ENCODE measurements around the gene GNB1L.

Gene GNB1L

DNA sequence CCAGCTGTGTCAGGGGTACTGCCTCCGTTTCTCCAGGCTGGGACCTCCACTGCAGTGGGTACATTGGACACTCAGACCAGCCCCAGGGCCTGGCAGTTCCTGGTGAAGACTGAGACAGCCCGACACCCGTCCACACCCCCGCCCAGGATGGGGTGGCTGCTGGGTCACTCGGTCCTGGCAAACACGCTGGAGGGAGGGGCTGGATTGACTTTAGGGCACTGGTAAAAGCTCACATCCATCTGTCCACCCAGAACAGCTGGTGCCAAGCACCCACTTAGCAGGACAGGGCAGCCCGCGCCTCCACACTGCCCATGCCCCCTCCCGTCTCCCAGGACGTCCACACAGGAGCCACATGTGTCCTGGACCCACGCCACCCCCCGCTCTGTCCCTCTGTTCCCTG is 104.8 kb downstream of the GNB1L start:
- no peak overlapping the region for H3K27ac ChIP-seq (replicated peaks)
- no peak for DNase-seq (ENCODE audit: low read depth in 1 of 2, low spot score in 1 of 2)
- H3K4me3 ChIP-seq (replicated peaks; ENCODE audit: insufficient read depth, low read length): no peak overlapping the region
- TF ChIP-seq POLR2AphosphoS5 (IDR thresholded peaks at IDR 0.05; ENCODE audit: low read depth): no peak
- TF ChIP-seq SPI1 (IDR thresholded peaks at IDR 0.05; ENCODE audit: borderline replicate concordance, low read depth): no peak
- no peak for TF ChIP-seq GABPA (IDR thresholded peaks at IDR 0.05; ENCODE audit: low read depth)
- TF ChIP-seq, protein P1, sequence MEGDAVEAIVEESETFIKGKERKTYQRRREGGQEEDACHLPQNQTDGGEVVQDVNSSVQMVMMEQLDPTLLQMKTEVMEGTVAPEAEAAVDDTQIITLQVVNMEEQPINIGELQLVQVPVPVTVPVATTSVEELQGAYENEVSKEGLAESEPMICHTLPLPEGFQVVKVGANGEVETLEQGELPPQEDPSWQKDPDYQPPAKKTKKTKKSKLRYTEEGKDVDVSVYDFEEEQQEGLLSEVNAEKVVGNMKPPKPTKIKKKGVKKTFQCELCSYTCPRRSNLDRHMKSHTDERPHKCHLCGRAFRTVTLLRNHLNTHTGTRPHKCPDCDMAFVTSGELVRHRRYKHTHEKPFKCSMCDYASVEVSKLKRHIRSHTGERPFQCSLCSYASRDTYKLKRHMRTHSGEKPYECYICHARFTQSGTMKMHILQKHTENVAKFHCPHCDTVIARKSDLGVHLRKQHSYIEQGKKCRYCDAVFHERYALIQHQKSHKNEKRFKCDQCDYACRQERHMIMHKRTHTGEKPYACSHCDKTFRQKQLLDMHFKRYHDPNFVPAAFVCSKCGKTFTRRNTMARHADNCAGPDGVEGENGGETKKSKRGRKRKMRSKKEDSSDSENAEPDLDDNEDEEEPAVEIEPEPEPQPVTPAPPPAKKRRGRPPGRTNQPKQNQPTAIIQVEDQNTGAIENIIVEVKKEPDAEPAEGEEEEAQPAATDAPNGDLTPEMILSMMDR (IDR thresholded peaks at IDR 0.05; ENCODE audit: insufficient read depth, low read length): no peak
- TF ChIP-seq, protein P2, sequence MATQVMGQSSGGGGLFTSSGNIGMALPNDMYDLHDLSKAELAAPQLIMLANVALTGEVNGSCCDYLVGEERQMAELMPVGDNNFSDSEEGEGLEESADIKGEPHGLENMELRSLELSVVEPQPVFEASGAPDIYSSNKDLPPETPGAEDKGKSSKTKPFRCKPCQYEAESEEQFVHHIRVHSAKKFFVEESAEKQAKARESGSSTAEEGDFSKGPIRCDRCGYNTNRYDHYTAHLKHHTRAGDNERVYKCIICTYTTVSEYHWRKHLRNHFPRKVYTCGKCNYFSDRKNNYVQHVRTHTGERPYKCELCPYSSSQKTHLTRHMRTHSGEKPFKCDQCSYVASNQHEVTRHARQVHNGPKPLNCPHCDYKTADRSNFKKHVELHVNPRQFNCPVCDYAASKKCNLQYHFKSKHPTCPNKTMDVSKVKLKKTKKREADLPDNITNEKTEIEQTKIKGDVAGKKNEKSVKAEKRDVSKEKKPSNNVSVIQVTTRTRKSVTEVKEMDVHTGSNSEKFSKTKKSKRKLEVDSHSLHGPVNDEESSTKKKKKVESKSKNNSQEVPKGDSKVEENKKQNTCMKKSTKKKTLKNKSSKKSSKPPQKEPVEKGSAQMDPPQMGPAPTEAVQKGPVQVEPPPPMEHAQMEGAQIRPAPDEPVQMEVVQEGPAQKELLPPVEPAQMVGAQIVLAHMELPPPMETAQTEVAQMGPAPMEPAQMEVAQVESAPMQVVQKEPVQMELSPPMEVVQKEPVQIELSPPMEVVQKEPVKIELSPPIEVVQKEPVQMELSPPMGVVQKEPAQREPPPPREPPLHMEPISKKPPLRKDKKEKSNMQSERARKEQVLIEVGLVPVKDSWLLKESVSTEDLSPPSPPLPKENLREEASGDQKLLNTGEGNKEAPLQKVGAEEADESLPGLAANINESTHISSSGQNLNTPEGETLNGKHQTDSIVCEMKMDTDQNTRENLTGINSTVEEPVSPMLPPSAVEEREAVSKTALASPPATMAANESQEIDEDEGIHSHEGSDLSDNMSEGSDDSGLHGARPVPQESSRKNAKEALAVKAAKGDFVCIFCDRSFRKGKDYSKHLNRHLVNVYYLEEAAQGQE (IDR thresholded peaks at IDR 0.05; ENCODE audit: insufficient replicate concordance, low read depth): no peak
- peaks cover 12% of the 10 kb centered on the region for H3K27me3 ChIP-seq (ENCODE audit: insufficient read depth, poor library complexity, severe bottlenecking)

DNA sequence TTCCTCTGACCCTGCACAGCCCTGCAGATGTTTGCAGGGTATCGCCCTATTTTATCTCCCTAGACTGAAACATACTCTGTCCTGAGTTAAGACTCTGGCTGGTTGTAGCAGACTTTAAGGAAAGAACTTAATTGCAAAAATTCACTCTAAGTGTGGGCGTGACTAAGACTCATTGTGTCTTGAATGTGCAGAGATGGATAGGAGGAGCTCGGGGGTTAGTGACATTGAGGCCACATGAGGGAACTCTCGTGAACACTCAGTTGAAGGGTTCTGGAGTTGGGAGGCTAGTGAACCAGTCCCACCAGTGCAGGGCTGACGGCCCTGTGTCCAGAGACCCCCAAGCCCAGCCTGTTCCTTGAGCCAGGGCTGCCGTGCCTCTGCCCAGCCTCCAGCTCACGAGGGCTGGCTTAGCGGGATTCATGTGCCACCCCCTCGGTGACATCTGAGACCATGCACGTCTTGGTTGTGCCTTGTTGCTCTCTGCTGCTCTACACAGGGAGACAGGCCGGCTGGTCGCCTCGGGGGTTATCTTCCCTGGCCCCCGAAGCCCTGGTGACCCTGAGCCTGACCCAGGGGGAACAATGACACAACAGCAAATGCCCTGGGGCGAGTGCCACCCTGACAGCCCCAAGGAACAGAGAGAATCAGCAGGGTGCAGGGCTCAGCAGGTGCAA is 105.5 kb downstream of the GNB1L start:
- no peak overlapping the region for H3K4me3 ChIP-seq (replicated peaks; ENCODE audit: insufficient read depth, low read length)
- no peak overlapping the region for H3K27ac ChIP-seq (replicated peaks)
- no peak for DNase-seq (ENCODE audit: low read depth in 1 of 2, low spot score in 1 of 2)
- TF ChIP-seq, protein P1 (IDR thresholded peaks at IDR 0.05; ENCODE audit: insufficient read depth, low read length): no peak
- TF ChIP-seq, protein P2 (IDR thresholded peaks at IDR 0.05; ENCODE audit: insufficient replicate concordance, low read depth): no peak
- no peak for TF ChIP-seq POLR2AphosphoS5 (IDR thresholded peaks at IDR 0.05; ENCODE audit: low read depth)
- no peak for TF ChIP-seq GABPA (IDR thresholded peaks at IDR 0.05; ENCODE audit: low read depth)
- peaks cover 4% of the 10 kb centered on the region for H3K27me3 ChIP-seq (ENCODE audit: insufficient read depth, poor library complexity, severe bottlenecking)

DNA sequence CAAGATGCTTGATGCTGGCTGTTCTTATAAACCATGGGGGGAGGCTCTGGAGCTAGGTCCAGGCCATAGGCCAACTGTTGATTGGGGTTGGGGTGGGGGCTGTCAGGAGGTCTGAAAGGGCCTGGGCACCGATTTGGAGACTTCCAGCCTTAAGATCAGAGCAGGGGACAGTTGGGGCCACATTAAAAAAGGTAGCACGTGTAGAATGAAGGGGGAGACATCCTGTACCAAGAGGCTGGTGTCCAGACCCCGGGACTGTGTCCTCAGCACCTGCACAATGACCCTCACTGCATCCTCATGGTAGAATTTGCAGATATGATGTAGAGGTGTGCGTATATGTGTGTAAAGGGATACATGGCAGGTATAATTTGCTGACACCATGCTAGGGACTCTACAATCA is 106.5 kb downstream of the GNB1L start:
- Histone ChIP-seq H3K4me3 (replicated peaks; ENCODE audit: insufficient read depth, low read length) (no peak overlapping the region), H3K27me3 (ENCODE audit: insufficient read depth, poor library complexity, severe bottlenecking) (no peaks in the 10 kb centered on the region), H3K27ac (replicated peaks) (no peak overlapping the region)
- no peak for TF ChIP-seq GABPA (IDR thresholded peaks at IDR 0.05; ENCODE audit: low read depth)
- TF ChIP-seq, protein P2 (IDR thresholded peaks at IDR 0.05; ENCODE audit: insufficient replicate concordance, low read depth): no peak
- DNase-seq (ENCODE audit: low read depth in 1 of 2, low spot score in 1 of 2): no peak
